ENCODE measurements around the gene NR0B1.
A peak's percentile ranks its signal among the peaks of the same experiment; 100 is the strongest.

The NR0B1 gene

GRCh38 chrX:30304866-30305265 lies 4.3 kb downstream of the NR0B1 start:
- H3K4me3 ChIP-seq (ENCODE audit: low read depth, low read length): no peak overlapping the region
- no peak overlapping the region for H3K27ac ChIP-seq
- no peaks in the 10 kb centered on the region for H3K36me3 ChIP-seq (replicated peaks)
- in situ Hi-C loops (cut with HindIII; ENCODE audit: low pct_ligation_motif_present, low sequenced_read_pairs): no loop called here
- DNase-seq: no peak
- TF ChIP-seq CTCF (IDR thresholded peaks at IDR 0.05; ENCODE audit: low read depth, low read length, missing control alignments): no peak
- peaks cover 3% of the 10 kb centered on the region for H3K27me3 ChIP-seq (replicated peaks)

- DNase-seq: no peak
- Histone ChIP-seq H3K36me3 (replicated peaks) (no peaks in the 10 kb centered on the region), H3K27me3 (replicated peaks) (no peaks in the 10 kb centered on the region), H3K4me3 (ENCODE audit: low read depth, low read length) (no peak overlapping the region), H3K27ac (no peak overlapping the region)
- in situ Hi-C loops (cut with HindIII; ENCODE audit: low pct_ligation_motif_present, low sequenced_read_pairs): no loop called here
- TF ChIP-seq CTCF (IDR thresholded peaks at IDR 0.05; ENCODE audit: low read depth, low read length, missing control alignments): no peak
These were observed 6.2 kb downstream of the NR0B1 start for GRCh38 chrX:30302956-30303355.

DNA sequence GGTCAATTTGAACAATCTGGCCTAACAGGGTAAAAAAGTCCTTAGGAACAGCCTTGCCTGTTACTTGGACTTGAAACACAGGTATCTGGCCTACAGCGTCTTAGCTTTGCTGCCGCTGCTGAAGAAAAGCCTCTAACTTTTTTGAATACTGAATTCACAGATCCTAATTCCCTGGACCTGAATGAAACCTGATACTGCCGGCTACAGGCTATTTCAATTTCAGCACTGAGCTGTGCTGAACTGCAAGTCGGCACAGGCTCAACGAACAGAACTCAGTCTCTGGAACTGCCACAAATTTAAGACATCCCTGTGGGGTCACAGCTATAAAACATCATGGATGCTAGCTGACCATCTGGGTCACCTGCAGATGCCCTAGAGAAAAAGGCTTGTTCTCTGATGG lies 7.2 kb downstream of the NR0B1 start:
- in situ Hi-C loops (cut with HindIII; ENCODE audit: low pct_ligation_motif_present, low sequenced_read_pairs): no loop called here
- no peak overlapping the region for H3K27ac ChIP-seq
- peak; percentile 33 for DNase-seq
- H3K4me3 ChIP-seq (ENCODE audit: low read depth, low read length): no peak overlapping the region
- TF ChIP-seq CTCF (IDR thresholded peaks at IDR 0.05; ENCODE audit: low read depth, low read length, missing control alignments): no peak
- no peaks in the 10 kb centered on the region for H3K27me3 ChIP-seq (replicated peaks)
- no peaks in the 10 kb centered on the region for H3K36me3 ChIP-seq (replicated peaks)

GRCh38 chrX:30301208-30301607 lies 8.0 kb downstream of the NR0B1 start:
- no peak for DNase-seq
- in situ Hi-C loops (cut with HindIII; ENCODE audit: low pct_ligation_motif_present, low sequenced_read_pairs): no loop called here
- TF ChIP-seq CTCF (IDR thresholded peaks at IDR 0.05; ENCODE audit: low read depth, low read length, missing control alignments): no peak
- Histone ChIP-seq H3K27me3 (replicated peaks) (no peaks in the 10 kb centered on the region), H3K36me3 (replicated peaks) (no peaks in the 10 kb centered on the region), H3K27ac (no peak overlapping the region), H3K4me3 (ENCODE audit: low read depth, low read length) (no peak overlapping the region)

GRCh38 chrX:30296408-30297254 lies 12.6 kb downstream of the NR0B1 start:
- no peak for TF ChIP-seq CTCF (IDR thresholded peaks at IDR 0.05; ENCODE audit: low read depth, low read length, missing control alignments)
- in situ Hi-C loops (cut with HindIII; ENCODE audit: low pct_ligation_motif_present, low sequenced_read_pairs): no loop called here
- H3K36me3 ChIP-seq (replicated peaks): no peaks in the 10 kb centered on the region
- no peak overlapping the region for H3K27ac ChIP-seq
- no peaks in the 10 kb centered on the region for H3K27me3 ChIP-seq (replicated peaks)
- H3K4me3 ChIP-seq (ENCODE audit: low read depth, low read length): no peak overlapping the region
- DNase-seq: no peak
